HepG2 (cell line): Measurements from ENCODE around the gene NIP7. TPM values are rescaled to one million over a fixed set of nuclear protein-coding genes. Genes with fewer than 3 reads are reported as not detected.
A peak's percentile ranks its signal among the peaks of the same experiment; 100 is the strongest.

Experiments used
- ADNP ChIP-seq: sonication (generic); formaldehyde crosslinking; IDR thresholded peaks from 2 replicates; pipeline ENCODE4 v1.4.0; 2020; ENCODE audit warnings: missing genetic modification reagents
- BRCA1 ChIP-seq: sonication (generic); formaldehyde crosslinking; IDR thresholded peaks from 2 replicates; pipeline ENCODE4 v1.4.0; 2020; ENCODE audit warnings: missing genetic modification reagents
- CBX5 ChIP-seq: sonication (generic); formaldehyde crosslinking; IDR thresholded peaks from 2 replicates; pipeline ENCODE4 v1.4.0; 2020; ENCODE audit warnings: missing genetic modification reagents, borderline replicate concordance
- CREB1 ChIP-seq, 2 experiments: fragments of 450-650 bp in 1 of 2; IDR thresholded peaks; 2 replicates each; pipeline ENCODE4 v1.6.1; 2016 to 2017; ENCODE audit warnings: control low read depth in 1 of 2, mild to moderate bottlenecking in 1 of 2, missing compliant biosample characterization in 1 of 2, missing genetic modification characterization in 1 of 2
- FIP1L1 ChIP-seq: fragments of 200-400 bp; formaldehyde crosslinking; IDR thresholded peaks from 2 replicates; pipeline ENCODE4 v1.6.1; 2018; ENCODE audit warnings: low read depth, mild to moderate bottlenecking, low read length, moderate library complexity, borderline replicate concordance; ENCODE audit not compliant: insufficient read depth
- FOXK1 ChIP-seq: sonication (generic); formaldehyde crosslinking; IDR thresholded peaks from 2 replicates; pipeline ENCODE4 v1.4.0; 2020; ENCODE audit warnings: low read depth, missing genetic modification reagents, borderline replicate concordance
- IRF1 ChIP-seq: sonication (generic); formaldehyde crosslinking; IDR thresholded peaks from 2 replicates; pipeline ENCODE4 v1.4.0; 2020; ENCODE audit warnings: low read depth, mild to moderate bottlenecking, missing genetic modification reagents
- MTA3 ChIP-seq: sonication (generic); formaldehyde crosslinking; IDR thresholded peaks from 2 replicates; pipeline ENCODE4 v1.4.0; 2020; ENCODE audit warnings: missing genetic modification reagents
- PCBP2 ChIP-seq: fragments of 200-400 bp; formaldehyde crosslinking; optimal IDR thresholded peaks from 2 replicates; pipeline ENCODE3; 2018; ENCODE audit warnings: low read length, low read depth; ENCODE audit not compliant: poor library complexity, severe bottlenecking
- POGZ ChIP-seq: sonication (generic); formaldehyde crosslinking; IDR thresholded peaks from 2 replicates; pipeline ENCODE4 v1.4.0; 2020; ENCODE audit warnings: mild to moderate bottlenecking, missing genetic modification reagents
- RBAK ChIP-seq: sonication (generic); formaldehyde crosslinking; IDR thresholded peaks from 2 replicates; pipeline ENCODE4 v1.5.1; 2020; ENCODE audit warnings: mild to moderate bottlenecking, missing genetic modification reagents
- SNAPC2 ChIP-seq: sonication (generic); formaldehyde crosslinking; IDR thresholded peaks from 2 replicates; pipeline ENCODE4 v1.8.1; 2022; ENCODE audit warnings: mild to moderate bottlenecking, missing genetic modification reagents
- TOE1 ChIP-seq: sonication (generic); formaldehyde crosslinking; IDR thresholded peaks from 2 replicates; pipeline ENCODE4 v1.4.0; 2020; ENCODE audit warnings: mild to moderate bottlenecking, missing genetic modification reagents
- ZNF274 ChIP-seq: sonication (generic); formaldehyde crosslinking; IDR thresholded peaks from 2 replicates; pipeline ENCODE4 v1.5.1; 2020; ENCODE audit warnings: mild to moderate bottlenecking, missing genetic modification reagents
- ZNF513 ChIP-seq: sonication (generic); formaldehyde crosslinking; conservative IDR thresholded peaks from 2 replicates; pipeline ENCODE4 v1.5.0; 2020; ENCODE audit warnings: missing genetic modification reagents
- ZNF597 ChIP-seq: sonication (generic); formaldehyde crosslinking; IDR thresholded peaks from 2 replicates; pipeline ENCODE4 v1.5.0; 2020; ENCODE audit warnings: missing genetic modification reagents
- ZNF646 ChIP-seq: sonication (generic); formaldehyde crosslinking; IDR thresholded peaks from 2 replicates; pipeline ENCODE4 v1.9.0; 2021; ENCODE audit warnings: mild to moderate bottlenecking, missing genetic modification reagents
- ZSCAN20 ChIP-seq: sonication (generic); formaldehyde crosslinking; IDR thresholded peaks from 2 replicates; pipeline ENCODE4 v1.4.0; 2020; ENCODE audit warnings: missing genetic modification reagents, mild to moderate bottlenecking, borderline replicate concordance
- ZSCAN29 ChIP-seq: sonication (generic); formaldehyde crosslinking; conservative IDR thresholded peaks from 2 replicates; pipeline ENCODE4 v1.4.0; 2020; ENCODE audit warnings: mild to moderate bottlenecking, missing genetic modification reagents
- polyA plus RNA-seq, 8 experiments: library from polyadenylated mRNA; depleted of rRNA in 3 of 8; stranded (reverse) in 7 of 8; unstranded in 1 of 8; fragments of >200 nt; fragmentation: Illumina TruSeq in 4 of 8; extraction: Trizol in 4 of 8; gene quantifications; 2 replicates each; pipeline versions ENCODE4 v1.2.1 to v1.2.3, GENCODE V29; 2011 to 2016; ENCODE audit warnings: low read depth in 4 of 8, missing spikeins in 1 of 8, mixed read lengths in 1 of 8; ENCODE audit not compliant: insufficient read depth in 1 of 8
- total RNA-seq, 5 experiments: library from RNA; depleted of rRNA; stranded (reverse); fragments of >200 nt; fragmentation: Illumina TruSeq; extraction: Trizol; gene quantifications; 2 replicates each; pipeline ENCODE4 v1.2.3, GENCODE V29; 2016; ENCODE audit warnings: low read depth in 1 of 5

Gene NIP7
- total and polyA plus RNA-seq, 2 of the 13 experiments (the other 11 are each of a cell fraction or from before 2014, with no cell fraction given) = 15.3 to 114 TPM

GRCh38 chr16:69326172-69326873 is 13.2 kb upstream of the NIP7 start (continued):
- TF ChIP-seq IRF1 (CRISPR knock-in tag) (no peak), TOE1 (CRISPR knock-in tag) (no peak), ZNF646 (CRISPR knock-in tag) (peak; percentile 44; the same call in 1 of the 2 replicates), ZNF274 (CRISPR knock-in tag) (peak; percentile 69), RBAK (CRISPR knock-in tag) (no peak), CREB1 (IDR thresholded peaks at IDR 0.05) (peak; percentile 61), CREB1 (CRISPR knock-in tag; IDR thresholded peaks at IDR 0.05) (no peak), ZSCAN29 (CRISPR knock-in tag) (peak; percentile 79; the same call in 1 of the 2 replicates), PCBP2 (no peak), ADNP (CRISPR knock-in tag) (no peak), FIP1L1 (no peak), MTA3 (no peak), POGZ (0 out of 2 replicates have a peak, but pooled peaks have one; percentile 54), SNAPC2 (CRISPR knock-in tag) (no peak), FOXK1 (CRISPR knock-in tag) (peak; percentile 67; the same call in 1 of the 2 replicates), BRCA1 (CRISPR knock-in tag) (no peak; the same call in 1 of the 2 replicates), ZNF513 (CRISPR knock-in tag) (no peak), CBX5 (CRISPR knock-in tag) (peak; percentile 79; the same call in 1 of the 2 replicates), ZNF597 (no peak), ZSCAN20 (no peak)
